ENCODE measurements around the gene USP35. TPM values are rescaled to one million over a fixed set of nuclear protein-coding genes. Genes with fewer than 3 reads are reported as not detected.
"Not testable (repeated sequence)": the region's sequence is repeated elsewhere in the genome, so short reads cannot be mapped to it uniquely, and the experiment has no call there.

USP35 gene
- total RNA-seq, 1 donor from 2014 or later: 10.8 TPM

- DNase-seq: no peak
Observed at GRCh38 chr11:78168539-78169477, 19.9 kb upstream of the USP35 start.

- no peak for DNase-seq
Observed at GRCh38 chr11:78170413-78170812, 18.3 kb upstream of the USP35 start.

- no peak for DNase-seq
Observed at GRCh38 chr11:78170874-78171549, 17.7 kb upstream of the USP35 start.

- DNase-seq: no peak
Observed at GRCh38 chr11:78171951-78172350, 16.8 kb upstream of the USP35 start.

GRCh38 chr11:78175862-78176261 is 12.9 kb upstream of the USP35 start:
- not testable (repeated sequence) for DNase-seq

- no peak for DNase-seq
Observed at GRCh38 chr11:78176605-78177141, 12.0 kb upstream of the USP35 start.

- no peak for DNase-seq
Observed at GRCh38 chr11:78177216-78177615, 11.5 kb upstream of the USP35 start.

- DNase-seq: no peak
Observed at GRCh38 chr11:78179459-78180071, 9.2 kb upstream of the USP35 start.

GRCh38 chr11:78180751-78181150 is 8.0 kb upstream of the USP35 start:
- no peak for DNase-seq

GRCh38 chr11:78181185-78181584 is 7.5 kb upstream of the USP35 start:
- no peak for DNase-seq

GRCh38 chr11:78187366-78188285 is 1.1 kb upstream of the USP35 start:
- no peak for DNase-seq

GRCh38 chr11:78189174-78189724 is 530 bp downstream of the USP35 start:
- DNase-seq: no peak

- DNase-seq: no peak
Observed at GRCh38 chr11:78189851-78190250, 1.1 kb downstream of the USP35 start.

- DNase-seq: no peak
Observed at GRCh38 chr11:78190374-78190773, 1.7 kb downstream of the USP35 start.

GRCh38 chr11:78190871-78191538 is 2.3 kb downstream of the USP35 start:
- DNase-seq: no peak

GRCh38 chr11:78192223-78192719 is 3.6 kb downstream of the USP35 start:
- no peak for DNase-seq

GRCh38 chr11:78192911-78193351 is 4.2 kb downstream of the USP35 start:
- no peak for DNase-seq

GRCh38 chr11:78193806-78194205 is 5.1 kb downstream of the USP35 start:
- DNase-seq: no peak

GRCh38 chr11:78194490-78194889 is 5.8 kb downstream of the USP35 start:
- DNase-seq: no peak

GRCh38 chr11:78195917-78196560 is 7.3 kb downstream of the USP35 start:
- DNase-seq: no peak
